Neural cell (in vitro differentiated cells): Measurements from ENCODE around the gene CFDP1.

ENCODE experiments used
- CTCF ChIP-seq: fragments of 450-650 bp; IDR thresholded peaks from 2 replicates; pipeline ENCODE4 v1.5.1; 2014; ENCODE audit warnings: antibody characterized with exemption, mild to moderate bottlenecking, moderate library complexity; ENCODE audit not compliant: poor library complexity, severe bottlenecking
- EP300 ChIP-seq: fragments of 450-650 bp; conservative IDR thresholded peaks from 2 replicates; pipeline ENCODE4 v1.6.1; 2014; ENCODE audit warnings: antibody characterized with exemption, mild to moderate bottlenecking, moderate library complexity; ENCODE audit not compliant: poor library complexity, severe bottlenecking
- EZH2 ChIP-seq: fragments of 200-600, 300-800 bp; shearing (Covaris generic), sonication (generic); IDR thresholded peaks from 2 replicates; pipeline ENCODE4 v1.6.1; 2014; ENCODE audit warnings: antibody characterized with exemption, low read length, borderline replicate concordance, mild to moderate bottlenecking; ENCODE audit not compliant: insufficient read depth, poor library complexity, severe bottlenecking
- MXI1 ChIP-seq: fragments of 450-650 bp; conservative IDR thresholded peaks from 2 replicates; pipeline ENCODE4 v1.6.1; 2014; ENCODE audit warnings: antibody characterized with exemption, mild to moderate bottlenecking; ENCODE audit not compliant: poor library complexity, severe bottlenecking
- POLR2AphosphoS5 ChIP-seq: IDR thresholded peaks from 2 replicates; pipeline ENCODE4 v1.6.1; 2012
- RAD21 ChIP-seq: fragments of 450-650 bp; conservative IDR thresholded peaks from 2 replicates; pipeline ENCODE4 v1.6.1; 2014; ENCODE audit warnings: antibody characterized with exemption, mild to moderate bottlenecking, moderate library complexity
- REST ChIP-seq: IDR thresholded peaks from 2 replicates; pipeline ENCODE4 v1.6.1; 2012; ENCODE audit warnings: borderline replicate concordance
- SMC3 ChIP-seq: fragments of 450-650 bp; conservative IDR thresholded peaks from 2 replicates; pipeline ENCODE4 v1.6.1; 2014; ENCODE audit warnings: antibody characterized with exemption, mild to moderate bottlenecking, moderate library complexity; ENCODE audit not compliant: poor library complexity
- TAF1 ChIP-seq: IDR thresholded peaks from 2 replicates; pipeline ENCODE4 v1.6.1; 2012; ENCODE audit warnings: low read depth

- no peak for TF ChIP-seq CTCF
- no peak for TF ChIP-seq TAF1
- no peak for TF ChIP-seq SMC3
- no peak for TF ChIP-seq REST
- no peak for TF ChIP-seq EZH2
- TF ChIP-seq POLR2AphosphoS5: no peak
- no peak for TF ChIP-seq EP300
- TF ChIP-seq RAD21: no peak
- TF ChIP-seq MXI1: no peak
Measured at GRCh38 chr16:75317101-75317522, 116.2 kb downstream of the CFDP1 start.
